ELR (cell line): ENCODE measurements around the gene BTBD9.

Source experiments
- DNase-seq: peaks from one replicate; pipeline ENCODE4 v3.0.0-alpha.2; 2015; ENCODE audit warnings: low read depth

Gene BTBD9

GRCh38 chr6:38176797-38177751 lies 462.7 kb downstream of the BTBD9 start:
- DNase-seq = no peak

- no peak for DNase-seq
Observed at GRCh38 chr6:38175786-38176185, 463.9 kb downstream of the BTBD9 start.

- DNase-seq = no peak
Observed at GRCh38 chr6:38174806-38175495, 464.8 kb downstream of the BTBD9 start.

GRCh38 chr6:38174315-38174714 lies 465.4 kb downstream of the BTBD9 start:
- no peak for DNase-seq

GRCh38 chr6:38173909-38174308 lies 465.8 kb downstream of the BTBD9 start:
- DNase-seq = no peak

- DNase-seq = no peak
Observed at GRCh38 chr6:38172739-38173410, 466.9 kb downstream of the BTBD9 start.

- DNase-seq = no peak
Observed at GRCh38 chr6:38171997-38172738, 467.6 kb downstream of the BTBD9 start.

- no peak for DNase-seq
Observed at GRCh38 chr6:38170666-38171355, 468.9 kb downstream of the BTBD9 start.

- no peak for DNase-seq
Observed at GRCh38 chr6:38169977-38170526, 469.7 kb downstream of the BTBD9 start.

- DNase-seq = no peak
Observed at GRCh38 chr6:38169221-38169976, 470.3 kb downstream of the BTBD9 start.

- DNase-seq = no peak
Observed at GRCh38 chr6:38168699-38169098, 471.0 kb downstream of the BTBD9 start.

- DNase-seq = no peak
Observed at GRCh38 chr6:38168126-38168525, 471.6 kb downstream of the BTBD9 start.

GRCh38 chr6:38167598-38167997 lies 472.1 kb downstream of the BTBD9 start:
- DNase-seq = no peak

- DNase-seq = no peak
Observed at GRCh38 chr6:38166411-38167240, 473.1 kb downstream of the BTBD9 start.

- no peak for DNase-seq
Observed at GRCh38 chr6:38164671-38165108, 475.0 kb downstream of the BTBD9 start.

GRCh38 chr6:38164131-38164481 lies 475.6 kb downstream of the BTBD9 start:
- DNase-seq = no peak

GRCh38 chr6:38163186-38164130 lies 476.3 kb downstream of the BTBD9 start:
- DNase-seq = no peak

- no peak for DNase-seq
Observed at GRCh38 chr6:38162493-38163185, 477.1 kb downstream of the BTBD9 start.
